HepG2 (cell line): ENCODE results near the gene AREL1. TPM values are rescaled to one million over a fixed set of nuclear protein-coding genes. Genes with fewer than 3 reads are reported as not detected.

Experiments used
- ATAC-seq: fragments of 200-7000 bp; cut with Tn5 transposase; 3 replicates; pipeline ENCODE4 v1.9.1; 2020; ENCODE audit warnings: mild to moderate bottlenecking, moderate library complexity
- BruUV-seq: library from RNA; stranded (reverse); fragments of 400-500 nt; replicated peaks from 2 replicates; lab custom pipeline; 2021; lab: Mats Ljungman, UMichigan
- CTCF ChIA-PET: fragments of 300-600 bp; formaldehyde crosslinking; extraction: SDS; loops from one replicate; lab custom pipeline; 2021; ENCODE audit warnings: low total read pairs, inconsistent platforms, low intra/inter-chr PET ratio; lab: Yijun Ruan, JAX
- POLR2A ChIA-PET: fragments of 350-600 bp; sonication (Branson Sonifier 250); formaldehyde crosslinking; loops from one replicate; lab custom pipeline; 2020; ENCODE audit warnings: antibody characterized with exemption, inconsistent platforms; lab: Yijun Ruan, JAX
- DNase-seq: peaks from one replicate; pipeline ENCODE4 v3.0.0-alpha.2; 2015; ENCODE audit warnings: low spot score
- FAIRE-seq: peaks from 3 replicates; lab custom pipeline; 2011; peaks lifted over from hg19 to GRCh38; lab: Jason Lieb, UNC
- H2AFZ ChIP-seq: one replicate; pipeline ENCODE4 v1.6.1; 2011; ENCODE audit warnings: low read length, inconsistent platforms
- H3K27ac ChIP-seq: fragments of 300-600 bp; 3 replicates; pipeline ENCODE4 v1.8.0; 2011; ENCODE audit warnings: mixed run types, mild to moderate bottlenecking, mixed read lengths, low read length, inconsistent platforms; ENCODE audit not compliant: insufficient read depth; ENCODE audit errors: extremely low read length
- H3K27me3 ChIP-seq, 2 experiments: fragments of 200-600 bp in 1 of 2; 2 replicates in 1 of 2; 3 replicates in 1 of 2; pipeline versions ENCODE4 v1.6.0 to v1.8.0; 2011; ENCODE audit warnings: low read length in 2 of 2, mild to moderate bottlenecking in 2 of 2, moderate library complexity in 2 of 2, inconsistent platforms in 1 of 2; ENCODE audit not compliant: insufficient read depth in 2 of 2, control insufficient read depth in 1 of 2
- H3K36me3 ChIP-seq, 2 experiments: fragments of 200-600 bp in 1 of 2; replicated peaks in 1 of 2; 2 replicates in 1 of 2; 3 replicates in 1 of 2; pipeline versions ENCODE4 v1.5.1 to v1.8.0; 2011; ENCODE audit warnings: low read length in 2 of 2, inconsistent platforms in 1 of 2; ENCODE audit not compliant: insufficient read depth in 2 of 2, control insufficient read depth in 1 of 2
- H3K4me1 ChIP-seq: 2 replicates; pipeline ENCODE4 v1.5.1; 2012; ENCODE audit warnings: low read length, inconsistent platforms; ENCODE audit not compliant: insufficient read depth
- H3K4me2 ChIP-seq: 2 replicates; pipeline ENCODE4 v1.6.0; 2011; ENCODE audit warnings: low read depth, low read length, inconsistent platforms
- H3K4me3 ChIP-seq, 3 experiments: fragments of 200-600 bp in 1 of 3; sonication (generic), shearing (Covaris generic) in 1 of 3; replicated peaks in 1 of 3; 2 replicates each; pipeline ENCODE4 v1.5.1; 2011 to 2016; ENCODE audit warnings: low read length in 3 of 3, inconsistent platforms in 2 of 3, low read depth in 2 of 3, mild to moderate bottlenecking in 2 of 3, control low read depth in 1 of 3, mixed read lengths in 1 of 3; ENCODE audit not compliant: insufficient read depth in 1 of 3
- H3K79me2 ChIP-seq: one replicate; pipeline ENCODE4 v1.6.1; 2011; ENCODE audit warnings: low read length, inconsistent platforms; ENCODE audit not compliant: insufficient read depth
- H3K9ac ChIP-seq: 2 replicates; pipeline ENCODE4 v1.6.0; 2011; ENCODE audit warnings: mild to moderate bottlenecking, low read depth, low read length, inconsistent platforms; ENCODE audit not compliant: insufficient read depth
- H3K9me3 ChIP-seq: 2 replicates; pipeline ENCODE4 v1.5.1; 2012; ENCODE audit warnings: mild to moderate bottlenecking, low read length
- H4K20me1 ChIP-seq: 2 replicates; pipeline ENCODE4 v1.6.0; 2011; ENCODE audit warnings: inconsistent platforms, mild to moderate bottlenecking, low read length, moderate library complexity; ENCODE audit not compliant: insufficient read depth
- HOXA7 ChIP-seq: sonication (generic); formaldehyde crosslinking; IDR thresholded peaks from 2 replicates; pipeline ENCODE4 v1.8.1; 2022; ENCODE audit warnings: mild to moderate bottlenecking, missing genetic modification reagents, moderate library complexity
- RBM22 ChIP-seq: fragments of 200-400 bp; formaldehyde crosslinking; optimal IDR thresholded peaks from 2 replicates; pipeline ENCODE3; 2017; ENCODE audit warnings: mild to moderate bottlenecking, low read length, moderate library complexity
- ZNF121 ChIP-seq: sonication (generic); formaldehyde crosslinking; IDR thresholded peaks from 2 replicates; pipeline ENCODE4 v1.5.0; 2020; ENCODE audit warnings: mild to moderate bottlenecking, missing genetic modification reagents
- ZNF263 ChIP-seq: sonication (generic); formaldehyde crosslinking; IDR thresholded peaks from 2 replicates; pipeline ENCODE4 v1.4.0; 2020; ENCODE audit warnings: missing genetic modification reagents
- ZNF3 ChIP-seq: IDR thresholded peaks from 2 replicates; pipeline ENCODE4 v1.7.0; 2017; ENCODE audit warnings: inconsistent platforms
- WGBS: methylation state at CpG from one replicate; pipeline ENCODE4 v1.1.6; 2017; ENCODE audit warnings: low lambda C conversion rate; 5-methylcytosine and 5-hydroxymethylcytosine counted together
- in situ Hi-C: cut with HindIII; loops from 2 replicates; pipeline ENCODE4 v1.10.0; 2017; ENCODE audit warnings: low pct_unique_long_range_greater_than_20kb; ENCODE audit not compliant: extremely low pct_ligation_motif_present
- intact Hi-C: fragments of 100-400 bp; cut with micrococcal nuclease; formaldehyde crosslinking; loops from one replicate; pipeline ENCODE4 v1.10.0; 2022; ENCODE audit not compliant: unreplicated experiment
- polyA plus RNA-seq, 8 experiments: library from polyadenylated mRNA; depleted of rRNA in 3 of 8; stranded (reverse) in 7 of 8; unstranded in 1 of 8; fragments of >200 nt; fragmentation: Illumina TruSeq in 4 of 8; extraction: Trizol in 4 of 8; gene quantifications; 2 replicates each; pipeline versions ENCODE4 v1.2.1 to v1.2.3, GENCODE V29; 2011 to 2016; ENCODE audit warnings: low read depth in 4 of 8, missing spikeins in 1 of 8, mixed read lengths in 1 of 8; ENCODE audit not compliant: insufficient read depth in 1 of 8
- total RNA-seq, 5 experiments: library from RNA; depleted of rRNA; stranded (reverse); fragments of >200 nt; fragmentation: Illumina TruSeq; extraction: Trizol; gene quantifications; 2 replicates each; pipeline ENCODE4 v1.2.3, GENCODE V29; 2016; ENCODE audit warnings: low read depth in 1 of 5
- TF ChIP-seq, protein P1 (sequence below): sonication (generic); formaldehyde crosslinking; IDR thresholded peaks from 2 replicates; pipeline ENCODE4 v1.5.0; 2020; ENCODE audit warnings: missing genetic modification reagents
- TF ChIP-seq, protein P2 (sequence below): sonication (generic); formaldehyde crosslinking; IDR thresholded peaks from 2 replicates; pipeline ENCODE4 v1.4.0; 2020; ENCODE audit warnings: missing genetic modification reagents

AREL1 gene
- total and polyA plus RNA-seq, 2 of the 13 experiments (the other 11 are each of a cell fraction or from before 2014, with no cell fraction given) = 21.3 to 25.4 TPM

DNA sequence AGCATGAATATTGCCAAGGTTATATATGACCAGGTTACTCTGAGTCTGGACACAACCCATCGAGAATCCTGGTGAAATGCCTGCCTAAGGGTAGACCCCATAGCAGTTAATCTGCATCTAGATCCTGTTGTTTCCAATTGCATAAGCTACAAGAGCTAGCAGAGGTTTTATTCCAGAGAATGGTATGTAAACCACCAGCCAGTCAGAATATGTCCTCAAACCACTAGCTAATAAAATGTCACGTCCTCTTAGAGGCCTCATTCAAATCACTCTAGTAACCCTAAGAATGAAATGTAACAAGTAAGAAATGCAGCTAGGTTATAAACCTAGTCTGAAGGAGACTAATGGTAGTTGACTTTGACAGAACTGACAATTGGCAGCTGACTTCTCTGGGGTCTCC is 41.3 kb upstream of the AREL1 start:
- no peak for FAIRE-seq
- peaks cover 4% of the 10 kb centered on the region; the same call in 1 of the 2 replicates for H3K4me1 ChIP-seq
- in situ Hi-C loops = no loop called here
- CTCF ChIA-PET = no interaction called here
- no peaks in the 10 kb centered on the region for H3K36me3 ChIP-seq
- TF ChIP-seq ZNF3 (CRISPR knock-in tag) (no peak), HOXA7 (no peak), ZNF263 (CRISPR knock-in tag) (no peak)
- TF ChIP-seq, protein P1, sequence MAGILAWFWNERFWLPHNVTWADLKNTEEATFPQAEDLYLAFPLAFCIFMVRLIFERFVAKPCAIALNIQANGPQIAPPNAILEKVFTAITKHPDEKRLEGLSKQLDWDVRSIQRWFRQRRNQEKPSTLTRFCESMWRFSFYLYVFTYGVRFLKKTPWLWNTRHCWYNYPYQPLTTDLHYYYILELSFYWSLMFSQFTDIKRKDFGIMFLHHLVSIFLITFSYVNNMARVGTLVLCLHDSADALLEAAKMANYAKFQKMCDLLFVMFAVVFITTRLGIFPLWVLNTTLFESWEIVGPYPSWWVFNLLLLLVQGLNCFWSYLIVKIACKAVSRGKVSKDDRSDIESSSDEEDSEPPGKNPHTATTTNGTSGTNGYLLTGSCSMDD (CRISPR knock-in tag) = no peak
- no peaks in the 10 kb centered on the region for H3K79me2 ChIP-seq
- H4K20me1 ChIP-seq = no peaks in the 10 kb centered on the region
- DNase-seq = no peak
- H3K9ac ChIP-seq = no peak overlapping the region
- ATAC-seq = no peak
- H2AFZ ChIP-seq = no peak overlapping the region
- 0% methylated on average over 2 of the region's 2 CpGs for WGBS
- H3K9me3 ChIP-seq = peaks cover 5% of the 10 kb centered on the region
- H3K4me3 ChIP-seq = no peak overlapping the region
- POLR2A ChIA-PET = interaction anchor here (1.0 kb wide), 1 partner anchor 9 kb away, joined by 3 read pairs; the partner anchor contains the start of gene YLPM1
- intact Hi-C loops = no loop called here
- no peak overlapping the region for H3K4me2 ChIP-seq
- H3K27me3 ChIP-seq = no peaks in the 10 kb centered on the region
- no TSS peak for BruUV-seq
- no peak overlapping the region for H3K27ac ChIP-seq

GRCh38 chr14:74747237-74747636 is 34.4 kb upstream of the AREL1 start:
- ChIA-PET POLR2A (no interaction called here), CTCF (no interaction called here)
- Histone ChIP-seq H3K9ac (no peak overlapping the region), H3K79me2 (no peaks in the 10 kb centered on the region), H3K4me1 (no peaks in the 10 kb centered on the region), H4K20me1 (no peaks in the 10 kb centered on the region), H3K27me3 (no peaks in the 10 kb centered on the region), H2AFZ (no peak overlapping the region), H3K36me3 (no peaks in the 10 kb centered on the region), H3K9me3 (no peaks in the 10 kb centered on the region), H3K27ac (no peak overlapping the region), H3K4me2 (no peak overlapping the region), H3K4me3 (no peak overlapping the region)
- WGBS = 14% methylated on average over 2 of the region's 2 CpGs
- BruUV-seq = no TSS peak
- TF ChIP-seq ZNF121 (peak; percentile 77; the same call in 1 of the 2 replicates), RBM22 (no peak)
- TF ChIP-seq, protein P2, sequence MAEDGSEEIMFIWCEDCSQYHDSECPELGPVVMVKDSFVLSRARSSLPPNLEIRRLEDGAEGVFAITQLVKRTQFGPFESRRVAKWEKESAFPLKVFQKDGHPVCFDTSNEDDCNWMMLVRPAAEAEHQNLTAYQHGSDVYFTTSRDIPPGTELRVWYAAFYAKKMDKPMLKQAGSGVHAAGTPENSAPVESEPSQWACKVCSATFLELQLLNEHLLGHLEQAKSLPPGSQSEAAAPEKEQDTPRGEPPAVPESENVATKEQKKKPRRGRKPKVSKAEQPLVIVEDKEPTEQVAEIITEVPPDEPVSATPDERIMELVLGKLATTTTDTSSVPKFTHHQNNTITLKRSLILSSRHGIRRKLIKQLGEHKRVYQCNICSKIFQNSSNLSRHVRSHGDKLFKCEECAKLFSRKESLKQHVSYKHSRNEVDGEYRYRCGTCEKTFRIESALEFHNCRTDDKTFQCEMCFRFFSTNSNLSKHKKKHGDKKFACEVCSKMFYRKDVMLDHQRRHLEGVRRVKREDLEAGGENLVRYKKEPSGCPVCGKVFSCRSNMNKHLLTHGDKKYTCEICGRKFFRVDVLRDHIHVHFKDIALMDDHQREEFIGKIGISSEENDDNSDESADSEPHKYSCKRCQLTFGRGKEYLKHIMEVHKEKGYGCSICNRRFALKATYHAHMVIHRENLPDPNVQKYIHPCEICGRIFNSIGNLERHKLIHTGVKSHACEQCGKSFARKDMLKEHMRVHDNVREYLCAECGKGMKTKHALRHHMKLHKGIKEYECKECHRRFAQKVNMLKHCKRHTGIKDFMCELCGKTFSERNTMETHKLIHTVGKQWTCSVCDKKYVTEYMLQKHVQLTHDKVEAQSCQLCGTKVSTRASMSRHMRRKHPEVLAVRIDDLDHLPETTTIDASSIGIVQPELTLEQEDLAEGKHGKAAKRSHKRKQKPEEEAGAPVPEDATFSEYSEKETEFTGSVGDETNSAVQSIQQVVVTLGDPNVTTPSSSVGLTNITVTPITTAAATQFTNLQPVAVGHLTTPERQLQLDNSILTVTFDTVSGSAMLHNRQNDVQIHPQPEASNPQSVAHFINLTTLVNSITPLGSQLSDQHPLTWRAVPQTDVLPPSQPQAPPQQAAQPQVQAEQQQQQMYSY (CRISPR knock-in tag) = peak; percentile 90
- intact Hi-C loops (no loop called here), in situ Hi-C loops (no loop called here)
- ATAC-seq (no peak), DNase-seq (no peak), FAIRE-seq (no peak)
